Measurements from ENCODE around the gene PSPC1. TPM values are rescaled to one million over a fixed set of nuclear protein-coding genes. Genes with fewer than 3 reads are reported as not detected.

Gene PSPC1
- total RNA-seq, 4 donors from 2014 or later = 41.6 to 53.8 (median 44.1) TPM

GRCh38 chr13:19737844-19738557, 44.7 kb downstream of the PSPC1 start:
- H3K27ac ChIP-seq = no peak overlapping the region
- H3K4me3 ChIP-seq = no peak overlapping the region
- peaks cover 0 to 23% of the 10 kb centered on the region in 2 donors for H3K36me3 ChIP-seq
- ATAC-seq = no peak
- TF ChIP-seq CTCF (IDR thresholded peaks at IDR 0.05 in 4 of 5, conservative IDR thresholded peaks at IDR 0.05 in 1 of 5) (no peak), POLR2A (IDR thresholded peaks at IDR 0.05) (no peak)
- in situ Hi-C loops (cut with MboI; ENCODE audit: low sequenced_read_pairs in 4 of 4) = no loop called here
- H3K4me1 ChIP-seq = no peaks in the 10 kb centered on the region
- H3K9me3 ChIP-seq = no peaks in the 10 kb centered on the region
- no peaks in the 10 kb centered on the region for H3K27me3 ChIP-seq
- no peak for DNase-seq
- intact Hi-C loops (cut with DNase I; ENCODE audit: low total_unique reads) = no loop called here

- peaks cover 0 to 14% of the 10 kb centered on the region in 2 donors for H3K36me3 ChIP-seq
- in situ Hi-C loops (cut with MboI; ENCODE audit: low sequenced_read_pairs in 4 of 4) = loop anchor here in 1 of 4 donors (10.0 kb wide), 1 partner anchor 62 kb away; no protein-coding TSS in a partner anchor
- no peak for ATAC-seq
Measured at GRCh38 chr13:19726611-19727010, 56.1 kb downstream of the PSPC1 start.

GRCh38 chr13:19725320-19725719, 57.4 kb downstream of the PSPC1 start:
- H3K4me3 ChIP-seq = no peak overlapping the region
- in situ Hi-C loops (cut with MboI; ENCODE audit: low sequenced_read_pairs in 4 of 4) = loop anchor here in 1 of 4 donors (10.0 kb wide), 1 partner anchor 61 kb away; no protein-coding TSS in a partner anchor
- intact Hi-C loops (cut with DNase I; ENCODE audit: low total_unique reads) = no loop called here
- ATAC-seq (no peak), DNase-seq (no peak)
- TF ChIP-seq CTCF (IDR thresholded peaks at IDR 0.05 in 4 of 5, conservative IDR thresholded peaks at IDR 0.05 in 1 of 5) (no peak), POLR2A (IDR thresholded peaks at IDR 0.05) (no peak)
- H3K36me3 ChIP-seq = peaks cover 0 to 14% of the 10 kb centered on the region in 2 donors
- H3K9me3 ChIP-seq = no peaks in the 10 kb centered on the region
- H3K27me3 ChIP-seq = no peaks in the 10 kb centered on the region
- H3K4me1 ChIP-seq = no peaks in the 10 kb centered on the region
- no peak overlapping the region for H3K27ac ChIP-seq

More at GRCh38 chr13:19726611-19727010, 56.1 kb downstream of the PSPC1 start:
- intact Hi-C loops (cut with DNase I; ENCODE audit: low total_unique reads) = no loop called here
- Histone ChIP-seq H3K27me3 (no peaks in the 10 kb centered on the region), H3K27ac (no peak overlapping the region), H3K4me1 (no peaks in the 10 kb centered on the region), H3K4me3 (no peak overlapping the region), H3K9me3 (no peaks in the 10 kb centered on the region)
- no peak for TF ChIP-seq POLR2A (IDR thresholded peaks at IDR 0.05)
- no peak for TF ChIP-seq CTCF (IDR thresholded peaks at IDR 0.05 in 4 of 5, conservative IDR thresholded peaks at IDR 0.05 in 1 of 5)
- DNase-seq = no peak

GRCh38 chr13:19720039-19720438, 62.7 kb downstream of the PSPC1 start:
- H3K27me3 ChIP-seq = no peaks in the 10 kb centered on the region
- H3K9me3 ChIP-seq = no peaks in the 10 kb centered on the region
- intact Hi-C loops (cut with DNase I; ENCODE audit: low total_unique reads) (no loop called here), in situ Hi-C loops (cut with MboI; ENCODE audit: low sequenced_read_pairs in 4 of 4) (loop anchor here in 1 of 4 donors (10.0 kb wide), 1 partner anchor 55 kb away; no protein-coding TSS in a partner anchor)
- TF ChIP-seq CTCF (IDR thresholded peaks at IDR 0.05 in 4 of 5, conservative IDR thresholded peaks at IDR 0.05 in 1 of 5) (no peak), POLR2A (IDR thresholded peaks at IDR 0.05) (no peak)
- H3K27ac ChIP-seq = no peak overlapping the region
- ATAC-seq = no peak
- H3K4me3 ChIP-seq = no peak overlapping the region
- H3K4me1 ChIP-seq = no peaks in the 10 kb centered on the region
- DNase-seq = no peak
- H3K36me3 ChIP-seq = no peaks in the 10 kb centered on the region

Measured in gastrocnemius medialis (tissue), 4 donors.